GM12878 (cell line): ENCODE results near the gene OR6Q1.
"Not testable (repeated sequence)": the region's sequence is repeated elsewhere in the genome, so short reads cannot be mapped to it uniquely, and the experiment has no call there.

Experiments used
- EED ChIP-seq: sonication (generic); IDR thresholded peaks from 2 replicates; pipeline ENCODE4 v1.6.1; 2016; ENCODE audit warnings: antibody characterized with exemption, low read depth
- EGR1 ChIP-seq, 2 experiments: IDR thresholded peaks; 1 replicate in 1 of 2; 2 replicates in 1 of 2; pipeline ENCODE4 v1.6.1; 2011 to 2012; ENCODE audit warnings: low read depth in 2 of 2, low read length in 2 of 2, borderline replicate concordance in 1 of 2, mild to moderate bottlenecking in 1 of 2, moderate library complexity in 1 of 2
- IRF4 ChIP-seq: IDR thresholded peaks from 2 replicates; pipeline ENCODE4 v1.6.1; 2011; ENCODE audit warnings: low read depth, low read length
- POLR2A ChIP-seq: IDR thresholded peaks from 2 replicates; pipeline ENCODE4 v1.6.1; 2011; ENCODE audit warnings: low read depth, mild to moderate bottlenecking, low read length
- RFX5 ChIP-seq: IDR thresholded peaks from 2 replicates; pipeline ENCODE4 v1.6.1; 2011; ENCODE audit warnings: low read depth, low read length, improper control_type of control experiment
- TF ChIP-seq, protein P1 (sequence below), 3 experiments: IDR thresholded peaks in 2 of 3; conservative IDR thresholded peaks in 1 of 3; 2 replicates each; pipeline ENCODE4 v1.5.1; 2011; ENCODE audit warnings: low read depth in 3 of 3, low read length in 3 of 3, mild to moderate bottlenecking in 3 of 3, control low read depth in 2 of 3, moderate library complexity in 2 of 3, inconsistent platforms in 1 of 3, mixed read lengths in 1 of 3; ENCODE audit not compliant: control insufficient read depth in 2 of 3, insufficient read depth in 1 of 3; ENCODE audit errors: extremely low read depth in 1 of 3
- TF ChIP-seq, protein P2 (sequence below): IDR thresholded peaks from 2 replicates; pipeline ENCODE4 v1.6.1; 2012; ENCODE audit warnings: mild to moderate bottlenecking, low read depth, low read length
- TF ChIP-seq, protein P3 (sequence below): IDR thresholded peaks from 2 replicates; pipeline ENCODE4 v1.6.1; 2011; ENCODE audit warnings: low read depth, mild to moderate bottlenecking, low read length, moderate library complexity, borderline replicate concordance; ENCODE audit errors: extremely low read depth
- TF ChIP-seq, protein P4 (sequence below): fragments of 450-650 bp; IDR thresholded peaks from 2 replicates; pipeline ENCODE4 v1.6.1; 2014; ENCODE audit warnings: mild to moderate bottlenecking

DNA sequence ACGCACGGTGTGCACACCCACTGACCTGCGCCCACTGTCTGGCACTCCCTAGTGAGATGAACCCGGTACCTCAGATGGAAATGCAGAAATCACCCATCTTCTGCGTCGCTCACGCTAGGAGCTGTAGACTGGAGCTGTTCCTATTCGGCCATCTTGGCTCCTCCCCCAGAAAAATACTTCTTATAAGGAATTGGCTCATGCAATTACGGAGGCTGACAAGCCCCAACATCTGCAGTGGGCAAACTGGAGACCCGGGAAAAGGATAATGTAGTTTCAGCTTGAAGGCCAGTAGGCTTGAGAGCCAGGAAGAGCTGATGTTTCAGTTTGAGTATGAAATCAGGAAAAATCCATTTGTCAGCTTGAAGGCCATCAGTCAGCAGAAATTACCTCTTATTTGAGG lies 30.7 kb upstream of the OR6Q1 start:
- TF ChIP-seq EGR1 (IDR thresholded peaks at IDR 0.05; ENCODE audit: borderline replicate concordance in 1 of 2, low read depth in 2 of 2, low read length in 2 of 2); EED; IRF4; RFX5; POLR2A: not testable (repeated sequence)
- TF ChIP-seq, protein P1, sequence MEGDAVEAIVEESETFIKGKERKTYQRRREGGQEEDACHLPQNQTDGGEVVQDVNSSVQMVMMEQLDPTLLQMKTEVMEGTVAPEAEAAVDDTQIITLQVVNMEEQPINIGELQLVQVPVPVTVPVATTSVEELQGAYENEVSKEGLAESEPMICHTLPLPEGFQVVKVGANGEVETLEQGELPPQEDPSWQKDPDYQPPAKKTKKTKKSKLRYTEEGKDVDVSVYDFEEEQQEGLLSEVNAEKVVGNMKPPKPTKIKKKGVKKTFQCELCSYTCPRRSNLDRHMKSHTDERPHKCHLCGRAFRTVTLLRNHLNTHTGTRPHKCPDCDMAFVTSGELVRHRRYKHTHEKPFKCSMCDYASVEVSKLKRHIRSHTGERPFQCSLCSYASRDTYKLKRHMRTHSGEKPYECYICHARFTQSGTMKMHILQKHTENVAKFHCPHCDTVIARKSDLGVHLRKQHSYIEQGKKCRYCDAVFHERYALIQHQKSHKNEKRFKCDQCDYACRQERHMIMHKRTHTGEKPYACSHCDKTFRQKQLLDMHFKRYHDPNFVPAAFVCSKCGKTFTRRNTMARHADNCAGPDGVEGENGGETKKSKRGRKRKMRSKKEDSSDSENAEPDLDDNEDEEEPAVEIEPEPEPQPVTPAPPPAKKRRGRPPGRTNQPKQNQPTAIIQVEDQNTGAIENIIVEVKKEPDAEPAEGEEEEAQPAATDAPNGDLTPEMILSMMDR (IDR thresholded peaks at IDR 0.05 in 2 of 3, conservative IDR thresholded peaks at IDR 0.05 in 1 of 3; ENCODE audit: control insufficient read depth in 2 of 3, extremely low read depth in 1 of 3, insufficient read depth in 1 of 3, low read depth in 3 of 3, low read length in 3 of 3) = not testable (repeated sequence)
- TF ChIP-seq, protein P2, sequence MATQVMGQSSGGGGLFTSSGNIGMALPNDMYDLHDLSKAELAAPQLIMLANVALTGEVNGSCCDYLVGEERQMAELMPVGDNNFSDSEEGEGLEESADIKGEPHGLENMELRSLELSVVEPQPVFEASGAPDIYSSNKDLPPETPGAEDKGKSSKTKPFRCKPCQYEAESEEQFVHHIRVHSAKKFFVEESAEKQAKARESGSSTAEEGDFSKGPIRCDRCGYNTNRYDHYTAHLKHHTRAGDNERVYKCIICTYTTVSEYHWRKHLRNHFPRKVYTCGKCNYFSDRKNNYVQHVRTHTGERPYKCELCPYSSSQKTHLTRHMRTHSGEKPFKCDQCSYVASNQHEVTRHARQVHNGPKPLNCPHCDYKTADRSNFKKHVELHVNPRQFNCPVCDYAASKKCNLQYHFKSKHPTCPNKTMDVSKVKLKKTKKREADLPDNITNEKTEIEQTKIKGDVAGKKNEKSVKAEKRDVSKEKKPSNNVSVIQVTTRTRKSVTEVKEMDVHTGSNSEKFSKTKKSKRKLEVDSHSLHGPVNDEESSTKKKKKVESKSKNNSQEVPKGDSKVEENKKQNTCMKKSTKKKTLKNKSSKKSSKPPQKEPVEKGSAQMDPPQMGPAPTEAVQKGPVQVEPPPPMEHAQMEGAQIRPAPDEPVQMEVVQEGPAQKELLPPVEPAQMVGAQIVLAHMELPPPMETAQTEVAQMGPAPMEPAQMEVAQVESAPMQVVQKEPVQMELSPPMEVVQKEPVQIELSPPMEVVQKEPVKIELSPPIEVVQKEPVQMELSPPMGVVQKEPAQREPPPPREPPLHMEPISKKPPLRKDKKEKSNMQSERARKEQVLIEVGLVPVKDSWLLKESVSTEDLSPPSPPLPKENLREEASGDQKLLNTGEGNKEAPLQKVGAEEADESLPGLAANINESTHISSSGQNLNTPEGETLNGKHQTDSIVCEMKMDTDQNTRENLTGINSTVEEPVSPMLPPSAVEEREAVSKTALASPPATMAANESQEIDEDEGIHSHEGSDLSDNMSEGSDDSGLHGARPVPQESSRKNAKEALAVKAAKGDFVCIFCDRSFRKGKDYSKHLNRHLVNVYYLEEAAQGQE = not testable (repeated sequence)
- TF ChIP-seq, protein P3, sequence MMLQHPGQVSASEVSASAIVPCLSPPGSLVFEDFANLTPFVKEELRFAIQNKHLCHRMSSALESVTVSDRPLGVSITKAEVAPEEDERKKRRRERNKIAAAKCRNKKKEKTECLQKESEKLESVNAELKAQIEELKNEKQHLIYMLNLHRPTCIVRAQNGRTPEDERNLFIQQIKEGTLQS = not testable (repeated sequence)
- TF ChIP-seq, protein P4, sequence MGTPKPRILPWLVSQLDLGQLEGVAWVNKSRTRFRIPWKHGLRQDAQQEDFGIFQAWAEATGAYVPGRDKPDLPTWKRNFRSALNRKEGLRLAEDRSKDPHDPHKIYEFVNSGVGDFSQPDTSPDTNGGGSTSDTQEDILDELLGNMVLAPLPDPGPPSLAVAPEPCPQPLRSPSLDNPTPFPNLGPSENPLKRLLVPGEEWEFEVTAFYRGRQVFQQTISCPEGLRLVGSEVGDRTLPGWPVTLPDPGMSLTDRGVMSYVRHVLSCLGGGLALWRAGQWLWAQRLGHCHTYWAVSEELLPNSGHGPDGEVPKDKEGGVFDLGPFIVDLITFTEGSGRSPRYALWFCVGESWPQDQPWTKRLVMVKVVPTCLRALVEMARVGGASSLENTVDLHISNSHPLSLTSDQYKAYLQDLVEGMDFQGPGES = not testable (repeated sequence)
